ENCODE data around the gene HOXA11.

The HOXA11 gene

GRCh38 chr7:27182285-27182841 lies 2.7 kb downstream of the HOXA11 start:
- H3K4me2 ChIP-seq (ENCODE audit: low read length), result no peak overlapping the region
- H2AK5ac ChIP-seq (ENCODE audit: low read length), result no peak overlapping the region
- H2BK5ac ChIP-seq (ENCODE audit: low read depth, low read length, poor library complexity), result no peak overlapping the region
- H4K12ac ChIP-seq (ENCODE audit: low read depth, low read length), result no peak overlapping the region
- H3K18ac ChIP-seq (ENCODE audit: low read length), result no peak overlapping the region
- no peak overlapping the region for H4K91ac ChIP-seq (ENCODE audit: low read depth, low read length)
- no peak overlapping the region for H2AFZ ChIP-seq (ENCODE audit: insufficient read depth, low read length, poor library complexity)
- H3K4me1 ChIP-seq (ENCODE audit: control insufficient read depth in 1 of 2, insufficient read depth in 2 of 2, low read length in 2 of 2), result peaks cover 18 to 21% of the 10 kb centered on the region in 2 experiments
- H3K27ac ChIP-seq (ENCODE audit: low read depth, low read length), result no peak overlapping the region
- no peak overlapping the region for H3K14ac ChIP-seq (ENCODE audit: low read length)
- no peak overlapping the region for H3K23ac ChIP-seq (ENCODE audit: low read length)
- H2BK12ac ChIP-seq (ENCODE audit: low read length), result no peak overlapping the region
- no CpG with 5 or more reads among the region's 4 CpGs for WGBS (ENCODE audit: extremely low coverage, insufficient coverage, insufficient read length)
- H3K9ac ChIP-seq (ENCODE audit: low read length), result no peak overlapping the region
- H3K4ac ChIP-seq (ENCODE audit: low read depth, low read length), result no peak overlapping the region
- H3K36me3 ChIP-seq (ENCODE audit: control insufficient read depth in 1 of 2, insufficient read depth in 2 of 2, low read length in 2 of 2), result no peaks in the 10 kb centered on the region
- H3K79me1 ChIP-seq (ENCODE audit: low read length), result no peaks in the 10 kb centered on the region
- no peak overlapping the region for H2BK120ac ChIP-seq (ENCODE audit: insufficient read depth, low read length, poor library complexity)
- no peak overlapping the region for H4K8ac ChIP-seq (ENCODE audit: low read depth, low read length)
- H3K79me2 ChIP-seq (ENCODE audit: control insufficient read depth, insufficient read depth, low read length, poor library complexity), result no peaks in the 10 kb centered on the region
- no peak for DNase-seq
- H3K27me3 ChIP-seq (ENCODE audit: insufficient read depth, low read length), result peaks cover 83% of the 10 kb centered on the region
- H3K4me3 ChIP-seq (ENCODE audit: low read depth, low read length), result no peak overlapping the region
- H3K9me3 ChIP-seq (ENCODE audit: insufficient read depth, low read depth, low read length), result peaks cover 19% of the 10 kb centered on the region

GRCh38 chr7:27181795-27182275 lies 3.2 kb downstream of the HOXA11 start:
- H3K4me2 ChIP-seq (ENCODE audit: low read length), result no peak overlapping the region
- H4K8ac ChIP-seq (ENCODE audit: low read depth, low read length), result no peak overlapping the region
- peaks cover 21% of the 10 kb centered on the region for H3K9me3 ChIP-seq (ENCODE audit: insufficient read depth, low read depth, low read length)
- H2AK5ac ChIP-seq (ENCODE audit: low read length), result no peak overlapping the region
- no peak overlapping the region for H2AFZ ChIP-seq (ENCODE audit: insufficient read depth, low read length, poor library complexity)
- peaks cover 84% of the 10 kb centered on the region for H3K27me3 ChIP-seq (ENCODE audit: insufficient read depth, low read length)
- H3K36me3 ChIP-seq (ENCODE audit: control insufficient read depth in 1 of 2, insufficient read depth in 2 of 2, low read length in 2 of 2), result no peaks in the 10 kb centered on the region
- no peak overlapping the region for H3K14ac ChIP-seq (ENCODE audit: low read length)
- H3K18ac ChIP-seq (ENCODE audit: low read length), result no peak overlapping the region
- no peak overlapping the region for H3K23ac ChIP-seq (ENCODE audit: low read length)
- H3K4me3 ChIP-seq (ENCODE audit: low read depth, low read length), result no peak overlapping the region
- no peak overlapping the region for H4K91ac ChIP-seq (ENCODE audit: low read depth, low read length)
- no peak for DNase-seq
- no peak overlapping the region for H2BK5ac ChIP-seq (ENCODE audit: low read depth, low read length, poor library complexity)
- H2BK120ac ChIP-seq (ENCODE audit: insufficient read depth, low read length, poor library complexity), result no peak overlapping the region
- H3K9ac ChIP-seq (ENCODE audit: low read length), result no peak overlapping the region
- no peak overlapping the region for H3K27ac ChIP-seq (ENCODE audit: low read depth, low read length)
- H4K12ac ChIP-seq (ENCODE audit: low read depth, low read length), result no peak overlapping the region
- H3K4me1 ChIP-seq (ENCODE audit: control insufficient read depth in 1 of 2, insufficient read depth in 2 of 2, low read length in 2 of 2), result peaks cover 18 to 21% of the 10 kb centered on the region in 2 experiments
- H3K4ac ChIP-seq (ENCODE audit: low read depth, low read length), result no peak overlapping the region
- no peaks in the 10 kb centered on the region for H3K79me1 ChIP-seq (ENCODE audit: low read length)
- no CpG with 5 or more reads among the region's 4 CpGs for WGBS (ENCODE audit: extremely low coverage, insufficient coverage, insufficient read length)
- no peak overlapping the region for H2BK12ac ChIP-seq (ENCODE audit: low read length)
- no peaks in the 10 kb centered on the region for H3K79me2 ChIP-seq (ENCODE audit: control insufficient read depth, insufficient read depth, low read length, poor library complexity)

GRCh38 chr7:27180431-27181420 lies 4.3 kb downstream of the HOXA11 start:
- Histone ChIP-seq H3K4me1 (ENCODE audit: control insufficient read depth in 1 of 2, insufficient read depth in 2 of 2, low read length in 2 of 2) (peaks cover 18 to 21% of the 10 kb centered on the region in 2 experiments), H3K36me3 (ENCODE audit: control insufficient read depth in 1 of 2, insufficient read depth in 2 of 2, low read length in 2 of 2) (no peaks in the 10 kb centered on the region), H3K23ac (ENCODE audit: low read length) (no peak overlapping the region), H3K9ac (ENCODE audit: low read length) (no peak overlapping the region), H3K18ac (ENCODE audit: low read length) (no peak overlapping the region), H3K4me3 (ENCODE audit: low read depth, low read length) (no peak overlapping the region), H2AFZ (ENCODE audit: insufficient read depth, low read length, poor library complexity) (no peak overlapping the region), H3K27ac (ENCODE audit: low read depth, low read length) (no peak overlapping the region), H3K79me2 (ENCODE audit: control insufficient read depth, insufficient read depth, low read length, poor library complexity) (no peaks in the 10 kb centered on the region), H3K9me3 (ENCODE audit: insufficient read depth, low read depth, low read length) (peaks cover 24% of the 10 kb centered on the region), H3K14ac (ENCODE audit: low read length) (no peak overlapping the region), H4K12ac (ENCODE audit: low read depth, low read length) (no peak overlapping the region), H2BK120ac (ENCODE audit: insufficient read depth, low read length, poor library complexity) (no peak overlapping the region), H2BK5ac (ENCODE audit: low read depth, low read length, poor library complexity) (no peak overlapping the region), H4K91ac (ENCODE audit: low read depth, low read length) (no peak overlapping the region), H3K79me1 (ENCODE audit: low read length) (no peaks in the 10 kb centered on the region), H2AK5ac (ENCODE audit: low read length) (no peak overlapping the region), H3K4me2 (ENCODE audit: low read length) (no peak overlapping the region), H3K4ac (ENCODE audit: low read depth, low read length) (no peak overlapping the region), H2BK12ac (ENCODE audit: low read length) (no peak overlapping the region), H3K27me3 (ENCODE audit: insufficient read depth, low read length) (peaks cover 87% of the 10 kb centered on the region), H4K8ac (ENCODE audit: low read depth, low read length) (no peak overlapping the region)
- no peak for DNase-seq
- WGBS (ENCODE audit: extremely low coverage, insufficient coverage, insufficient read length), result no CpG with 5 or more reads among the region's 12 CpGs

GRCh38 chr7:27179503-27180430 lies 5.3 kb downstream of the HOXA11 start:
- H3K4ac ChIP-seq (ENCODE audit: low read depth, low read length), result no peak overlapping the region
- H2BK120ac ChIP-seq (ENCODE audit: insufficient read depth, low read length, poor library complexity), result no peak overlapping the region
- H3K9me3 ChIP-seq (ENCODE audit: insufficient read depth, low read depth, low read length), result peaks cover 27% of the 10 kb centered on the region
- peak overlapping the region; percentile 20 for H3K4me2 ChIP-seq (ENCODE audit: low read length)
- no peaks in the 10 kb centered on the region for H3K79me2 ChIP-seq (ENCODE audit: control insufficient read depth, insufficient read depth, low read length, poor library complexity)
- H3K4me3 ChIP-seq (ENCODE audit: low read depth, low read length), result no peak overlapping the region
- H4K12ac ChIP-seq (ENCODE audit: low read depth, low read length), result no peak overlapping the region
- H3K27ac ChIP-seq (ENCODE audit: low read depth, low read length), result no peak overlapping the region
- H2AFZ ChIP-seq (ENCODE audit: insufficient read depth, low read length, poor library complexity), result no peak overlapping the region
- peaks cover 12 to 14% of the 10 kb centered on the region in 2 experiments for H3K4me1 ChIP-seq (ENCODE audit: control insufficient read depth in 1 of 2, insufficient read depth in 2 of 2, low read length in 2 of 2)
- no peak overlapping the region for H3K23ac ChIP-seq (ENCODE audit: low read length)
- H3K79me1 ChIP-seq (ENCODE audit: low read length), result no peaks in the 10 kb centered on the region
- no peak overlapping the region for H4K91ac ChIP-seq (ENCODE audit: low read depth, low read length)
- H2BK12ac ChIP-seq (ENCODE audit: low read length), result no peak overlapping the region
- no peaks in the 10 kb centered on the region for H3K36me3 ChIP-seq (ENCODE audit: control insufficient read depth in 1 of 2, insufficient read depth in 2 of 2, low read length in 2 of 2)
- no peak overlapping the region for H4K8ac ChIP-seq (ENCODE audit: low read depth, low read length)
- H2AK5ac ChIP-seq (ENCODE audit: low read length), result no peak overlapping the region
- H3K14ac ChIP-seq (ENCODE audit: low read length), result no peak overlapping the region
- peaks cover 87% of the 10 kb centered on the region for H3K27me3 ChIP-seq (ENCODE audit: insufficient read depth, low read length)
- H3K18ac ChIP-seq (ENCODE audit: low read length), result no peak overlapping the region
- no peak overlapping the region for H3K9ac ChIP-seq (ENCODE audit: low read length)
- WGBS (ENCODE audit: extremely low coverage, insufficient coverage, insufficient read length), result no CpG with 5 or more reads among the region's 56 CpGs
- peak in 1 of 2 donors; percentile 55 for DNase-seq
- no peak overlapping the region for H2BK5ac ChIP-seq (ENCODE audit: low read depth, low read length, poor library complexity)

Data from trophoblast cell (in vitro differentiated cells and primary cell).